Suprapubic skin (tissue), 4 donors: ENCODE measurements around the gene COL25A1. TPM values are rescaled to one million over a fixed set of nuclear protein-coding genes. Genes with fewer than 3 reads are reported as not detected.

ENCODE experiments used
- DNase-seq, 2 donors: peaks; one replicate each; pipeline ENCODE4 v3.0.0-alpha.2; 2019; ENCODE audit warnings: low spot score in 2 of 2
- H3K27ac ChIP-seq: fragments of 200-600 bp; sonication (generic); one replicate; pipeline ENCODE4 v1.5.1; 2019
- H3K27me3 ChIP-seq: fragments of 200-600 bp; sonication (generic); one replicate; pipeline ENCODE4 v1.5.1; 2019
- H3K36me3 ChIP-seq: fragments of 200-600 bp; sonication (generic); one replicate; pipeline ENCODE4 v1.5.1; 2019
- H3K4me1 ChIP-seq: fragments of 200-600 bp; sonication (generic); one replicate; pipeline ENCODE4 v1.5.1; 2019
- H3K4me3 ChIP-seq: fragments of 200-600 bp; sonication (generic); one replicate; pipeline ENCODE4 v1.5.1; 2019; ENCODE audit warnings: mild to moderate bottlenecking
- H3K9me3 ChIP-seq: fragments of 200-600 bp; sonication (generic); one replicate; pipeline ENCODE4 v1.5.1; 2019
- EP300 ChIP-seq: sonication (generic); formaldehyde crosslinking; IDR thresholded peaks from one replicate; pipeline ENCODE4 v1.6.1; 2017; ENCODE audit warnings: antibody characterized with exemption
- POLR2A ChIP-seq, 2 donors: fragments of 450-650 bp; IDR thresholded peaks; one replicate each; pipeline ENCODE4 v1.6.1; 2017; ENCODE audit warnings: antibody characterized with exemption in 2 of 2, mild to moderate bottlenecking in 2 of 2, moderate library complexity in 2 of 2
- POLR2AphosphoS5 ChIP-seq, 3 donors: sonication (generic); formaldehyde crosslinking; IDR thresholded peaks; one replicate each; pipeline ENCODE4 v1.6.1; 2017; ENCODE audit warnings: antibody characterized with exemption in 3 of 3
- WGBS: methylation state at CpG from one replicate; pipeline ENCODE4 v1.1.5; 2018; 5-methylcytosine and 5-hydroxymethylcytosine counted together
- total RNA-seq, 4 donors: library from RNA; depleted of rRNA; stranded (reverse); fragments of >200 nt; gene quantifications; one replicate each; pipeline ENCODE4 v1.1.0, GENCODE V29; 2016
- TF ChIP-seq, protein P1 (sequence below), 2 donors: fragments of 200-600 bp in 1 of 2; fragments of 450-650 bp in 1 of 2; sonication (generic) in 1 of 2; IDR thresholded peaks; one replicate each; pipeline ENCODE4 v1.5.1; 2016 to 2019; ENCODE audit warnings: antibody characterized with exemption in 2 of 2, mild to moderate bottlenecking in 1 of 2, moderate library complexity in 1 of 2

Gene COL25A1
- total RNA-seq, 4 donors from 2014 or later = 0.30 to 1.4 (median 1.0) TPM

DNA sequence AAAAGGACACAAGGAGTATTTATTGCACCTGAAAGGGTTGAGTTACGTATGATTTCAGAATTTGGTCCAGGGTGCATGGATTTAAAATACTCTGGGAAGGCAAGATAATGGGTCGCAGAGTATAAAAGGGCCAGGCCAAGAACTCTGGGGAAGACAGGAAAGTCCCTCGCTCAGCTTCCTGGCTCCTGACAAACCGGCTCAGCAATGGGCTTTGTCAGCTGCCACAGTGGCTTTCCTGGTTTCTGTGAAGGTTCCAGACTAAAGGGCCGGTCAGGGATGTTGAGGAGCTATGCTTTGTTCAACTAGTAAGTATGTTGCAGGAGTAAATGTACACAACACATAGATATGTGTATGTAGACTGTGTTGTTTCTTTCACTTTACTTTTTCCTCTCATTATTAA is 385.2 kb downstream of the COL25A1 start:
- no peak for TF ChIP-seq EP300
- no peak for TF ChIP-seq POLR2A (IDR thresholded peaks at IDR 0.05)
- TF ChIP-seq, protein P1, sequence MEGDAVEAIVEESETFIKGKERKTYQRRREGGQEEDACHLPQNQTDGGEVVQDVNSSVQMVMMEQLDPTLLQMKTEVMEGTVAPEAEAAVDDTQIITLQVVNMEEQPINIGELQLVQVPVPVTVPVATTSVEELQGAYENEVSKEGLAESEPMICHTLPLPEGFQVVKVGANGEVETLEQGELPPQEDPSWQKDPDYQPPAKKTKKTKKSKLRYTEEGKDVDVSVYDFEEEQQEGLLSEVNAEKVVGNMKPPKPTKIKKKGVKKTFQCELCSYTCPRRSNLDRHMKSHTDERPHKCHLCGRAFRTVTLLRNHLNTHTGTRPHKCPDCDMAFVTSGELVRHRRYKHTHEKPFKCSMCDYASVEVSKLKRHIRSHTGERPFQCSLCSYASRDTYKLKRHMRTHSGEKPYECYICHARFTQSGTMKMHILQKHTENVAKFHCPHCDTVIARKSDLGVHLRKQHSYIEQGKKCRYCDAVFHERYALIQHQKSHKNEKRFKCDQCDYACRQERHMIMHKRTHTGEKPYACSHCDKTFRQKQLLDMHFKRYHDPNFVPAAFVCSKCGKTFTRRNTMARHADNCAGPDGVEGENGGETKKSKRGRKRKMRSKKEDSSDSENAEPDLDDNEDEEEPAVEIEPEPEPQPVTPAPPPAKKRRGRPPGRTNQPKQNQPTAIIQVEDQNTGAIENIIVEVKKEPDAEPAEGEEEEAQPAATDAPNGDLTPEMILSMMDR (IDR thresholded peaks at IDR 0.05) = no peak
- no peak for TF ChIP-seq POLR2AphosphoS5 (IDR thresholded peaks at IDR 0.05)
- 59% methylated on average over 5 of the region's 5 CpGs for WGBS

DNA sequence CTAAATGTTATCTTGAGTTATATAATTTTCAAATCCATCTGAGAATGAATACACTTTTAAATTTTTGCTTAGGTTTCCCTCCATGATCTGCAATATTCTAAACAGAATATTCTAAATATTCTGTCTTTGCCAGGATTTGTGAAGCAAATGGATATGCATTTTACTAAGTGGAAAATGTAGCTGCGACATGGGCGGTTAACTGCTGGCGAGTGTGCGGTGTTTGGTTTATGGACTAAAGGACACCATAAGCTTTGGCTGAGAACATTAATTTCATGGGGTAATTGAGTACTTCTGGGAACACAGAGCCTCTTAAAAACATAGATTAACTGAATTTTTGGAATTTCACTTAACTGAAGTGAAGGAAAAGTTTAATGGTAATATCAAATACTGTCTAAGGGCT is 385.8 kb downstream of the COL25A1 start:
- TF ChIP-seq POLR2AphosphoS5 (IDR thresholded peaks at IDR 0.05) (no peak), EP300 (no peak), POLR2A (IDR thresholded peaks at IDR 0.05) (no peak)
- TF ChIP-seq, protein P1 (IDR thresholded peaks at IDR 0.05) = no peak
- Histone ChIP-seq H3K4me1 (no peaks in the 10 kb centered on the region), H3K9me3 (no peaks in the 10 kb centered on the region), H3K36me3 (no peaks in the 10 kb centered on the region), H3K4me3 (no peak overlapping the region), H3K27ac (no peak overlapping the region), H3K27me3 (no peaks in the 10 kb centered on the region)
- over 99% methylated on average over 4 of the region's 4 CpGs for WGBS
- DNase-seq = no peak

More for the DNA sequence above, 385.2 kb downstream of the COL25A1 start:
- H3K4me3 ChIP-seq = no peak overlapping the region
- no peaks in the 10 kb centered on the region for H3K27me3 ChIP-seq
- H3K36me3 ChIP-seq = no peaks in the 10 kb centered on the region
- no peak for DNase-seq
- no peaks in the 10 kb centered on the region for H3K4me1 ChIP-seq
- no peak overlapping the region for H3K27ac ChIP-seq
- H3K9me3 ChIP-seq = no peaks in the 10 kb centered on the region

DNA sequence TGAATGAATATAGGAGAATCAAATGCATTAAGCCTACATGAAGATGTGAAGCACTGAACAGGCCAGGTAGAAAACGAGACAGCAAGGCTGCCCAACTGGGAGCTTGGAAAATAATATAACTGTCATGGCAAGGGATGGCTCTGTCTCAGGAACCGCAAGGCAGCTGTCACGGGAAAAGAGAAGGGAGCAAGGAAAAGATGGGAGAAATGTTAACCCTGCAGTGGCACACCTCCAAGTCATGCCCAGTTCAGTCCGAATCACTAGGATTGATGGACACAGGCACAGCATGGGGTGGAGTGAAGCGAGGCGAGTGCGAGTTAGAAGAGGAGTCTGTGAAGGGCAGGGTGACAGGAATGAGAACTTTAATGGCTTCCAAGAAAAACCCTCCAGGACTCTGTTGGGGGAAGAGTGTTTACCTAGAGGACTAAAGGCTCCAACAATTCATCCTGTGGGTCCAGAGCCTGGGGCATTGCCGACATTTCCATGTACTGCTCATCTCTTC is 395.5 kb downstream of the COL25A1 start:
- no peak overlapping the region for H3K4me3 ChIP-seq
- H3K27me3 ChIP-seq = no peaks in the 10 kb centered on the region
- no peak overlapping the region for H3K27ac ChIP-seq
- WGBS = 82% methylated on average over 8 of the region's 8 CpGs
- H3K4me1 ChIP-seq = no peaks in the 10 kb centered on the region
- DNase-seq = no peak
- TF ChIP-seq EP300 = no peak
- TF ChIP-seq POLR2A (IDR thresholded peaks at IDR 0.05) = no peak
- TF ChIP-seq, protein P1 (IDR thresholded peaks at IDR 0.05) = no peak
- TF ChIP-seq POLR2AphosphoS5 (IDR thresholded peaks at IDR 0.05) = no peak
- no peaks in the 10 kb centered on the region for H3K36me3 ChIP-seq
- H3K9me3 ChIP-seq = no peaks in the 10 kb centered on the region

DNA sequence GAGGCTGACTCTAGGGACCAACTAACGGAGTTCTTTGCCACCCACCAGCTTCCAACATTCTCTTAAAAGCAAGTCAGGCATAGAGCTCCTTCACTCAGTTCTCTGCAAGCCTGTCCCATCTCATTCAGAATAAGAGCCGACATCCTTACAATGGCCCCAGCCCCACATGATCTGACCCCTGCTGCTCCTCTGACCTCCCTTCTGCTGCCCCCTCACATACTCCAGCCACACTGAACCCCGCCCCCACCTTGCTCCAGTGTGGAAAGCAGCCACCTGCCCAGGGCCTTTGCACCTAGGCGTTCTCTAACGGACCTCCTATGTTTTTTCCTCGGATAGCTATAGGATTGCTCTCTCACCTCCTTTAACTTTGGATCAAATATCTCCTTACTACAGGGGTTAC is 396.5 kb downstream of the COL25A1 start:
- no peak for TF ChIP-seq POLR2AphosphoS5 (IDR thresholded peaks at IDR 0.05)
- TF ChIP-seq, protein P1 (IDR thresholded peaks at IDR 0.05) = no peak
- TF ChIP-seq POLR2A (IDR thresholded peaks at IDR 0.05) = no peak
- TF ChIP-seq EP300 = no peak
- 93% methylated on average over 6 of the region's 6 CpGs for WGBS
- H3K9me3 ChIP-seq = no peaks in the 10 kb centered on the region
- no peaks in the 10 kb centered on the region for H3K4me1 ChIP-seq
- DNase-seq = no peak
- no peaks in the 10 kb centered on the region for H3K36me3 ChIP-seq
- no peaks in the 10 kb centered on the region for H3K27me3 ChIP-seq
- H3K27ac ChIP-seq = no peak overlapping the region
- H3K4me3 ChIP-seq = no peak overlapping the region

DNA sequence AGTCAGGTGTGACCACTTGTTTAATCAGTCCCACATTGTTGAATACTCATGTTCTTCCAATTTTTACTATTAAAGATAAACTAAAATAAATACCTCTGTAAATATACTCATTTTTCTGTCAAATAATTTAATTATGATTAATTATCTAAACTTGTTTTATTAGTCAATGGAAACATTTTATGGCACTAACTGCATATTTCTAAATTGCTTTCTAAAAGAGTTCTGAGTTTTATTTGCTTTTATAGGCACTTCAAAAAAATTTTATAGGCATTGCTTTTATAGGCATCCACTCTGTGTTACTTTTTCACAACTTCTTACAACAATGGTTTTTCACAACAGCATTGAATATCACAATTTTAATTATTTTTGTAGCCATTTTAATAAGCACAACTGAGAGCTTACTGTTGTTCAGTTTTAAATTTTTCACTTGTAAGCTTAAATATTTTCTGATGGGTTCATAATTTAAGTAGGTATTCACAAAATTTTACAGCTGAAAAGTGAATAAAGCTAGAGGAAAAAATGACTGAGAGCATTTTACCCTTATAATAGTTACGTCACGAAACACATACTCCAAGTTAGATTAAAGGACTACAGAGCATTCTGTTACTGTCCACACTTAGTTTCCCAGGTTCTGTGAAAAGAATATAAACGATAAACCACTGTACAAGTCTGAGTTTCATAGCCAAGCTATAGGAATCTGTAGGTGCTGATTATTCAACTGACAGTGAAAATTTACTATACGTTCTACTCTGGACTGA is 398.8 kb downstream of the COL25A1 start:
- no peak overlapping the region for H3K4me3 ChIP-seq
- no peaks in the 10 kb centered on the region for H3K9me3 ChIP-seq
- WGBS = 89% methylated on average over 4 of the region's 4 CpGs
- DNase-seq = no peak
- no peak for TF ChIP-seq POLR2A (IDR thresholded peaks at IDR 0.05)
- TF ChIP-seq, protein P1 (IDR thresholded peaks at IDR 0.05) = no peak
- no peak for TF ChIP-seq EP300
- no peak for TF ChIP-seq POLR2AphosphoS5 (IDR thresholded peaks at IDR 0.05)
- H3K27me3 ChIP-seq = no peaks in the 10 kb centered on the region
- no peak overlapping the region for H3K27ac ChIP-seq
- no peaks in the 10 kb centered on the region for H3K4me1 ChIP-seq
- H3K36me3 ChIP-seq = no peaks in the 10 kb centered on the region
